PC-9 (cell line): Measurements from ENCODE around the gene KL.

Experiments
- CTCF ChIP-seq: fragments of 200-600 bp; sonication (generic); conservative IDR thresholded peaks from 2 replicates; pipeline ENCODE4 v1.6.1; 2017; ENCODE audit warnings: mixed run types, antibody characterized with exemption, mild to moderate bottlenecking, moderate library complexity
- EZH2 ChIP-seq: fragments of 200-600 bp; sonication (generic); IDR thresholded peaks from 2 replicates; pipeline ENCODE4 v1.8.0; 2017; ENCODE audit warnings: antibody characterized with exemption, low read depth

GRCh38 chr13:33083054-33083453 lies 66.8 kb downstream of the KL start:
- TF ChIP-seq CTCF (no peak), EZH2 (no peak)
